VCaP (cell line): Measurements from ENCODE around the gene DENND2A.

ENCODE experiments used
- H3K27ac ChIP-seq: fragments of 450-650 bp; 2 replicates; pipeline ENCODE4 v1.5.1; 2017
- TF ChIP-seq, protein P1 (sequence below): fragments of 450-650 bp; conservative IDR thresholded peaks from 2 replicates; pipeline ENCODE4 v1.5.1; 2017; ENCODE audit warnings: mild to moderate bottlenecking, moderate library complexity

DENND2A gene

DNA sequence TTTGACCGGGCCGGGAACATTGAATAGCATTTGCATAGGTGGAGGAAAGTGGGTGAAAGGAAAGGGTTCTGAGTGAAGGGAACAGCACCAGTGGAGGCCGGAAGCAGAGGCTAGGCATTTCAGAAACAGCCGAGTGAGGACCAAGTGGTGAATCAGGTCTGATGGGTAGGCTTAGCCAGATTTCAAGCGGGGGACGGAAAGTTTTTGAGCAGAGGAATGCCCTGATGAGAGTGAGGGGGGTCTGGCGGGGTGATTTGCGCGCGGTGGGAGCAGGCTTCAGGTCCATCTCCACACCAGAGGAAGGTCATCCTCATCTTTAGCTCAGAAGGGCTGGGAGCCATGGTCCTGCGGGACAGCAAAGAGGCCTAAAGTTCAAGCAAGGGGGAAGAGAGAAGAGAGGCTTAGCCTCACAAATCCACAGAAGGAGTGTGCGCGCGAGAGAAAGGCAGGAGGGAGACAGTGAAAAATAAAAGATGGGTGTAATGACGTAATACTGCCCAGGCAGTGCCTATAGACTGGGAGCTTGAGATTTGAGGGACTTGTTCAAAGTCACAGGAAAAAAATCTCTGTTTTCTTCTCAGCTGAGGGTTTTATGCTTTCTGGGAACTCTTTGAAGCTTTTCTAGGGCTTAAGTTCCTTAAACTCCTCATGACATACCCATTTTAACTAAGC, 1.0 kb upstream of the DENND2A start:
- no peak overlapping the region for H3K27ac ChIP-seq
- TF ChIP-seq, protein P1, sequence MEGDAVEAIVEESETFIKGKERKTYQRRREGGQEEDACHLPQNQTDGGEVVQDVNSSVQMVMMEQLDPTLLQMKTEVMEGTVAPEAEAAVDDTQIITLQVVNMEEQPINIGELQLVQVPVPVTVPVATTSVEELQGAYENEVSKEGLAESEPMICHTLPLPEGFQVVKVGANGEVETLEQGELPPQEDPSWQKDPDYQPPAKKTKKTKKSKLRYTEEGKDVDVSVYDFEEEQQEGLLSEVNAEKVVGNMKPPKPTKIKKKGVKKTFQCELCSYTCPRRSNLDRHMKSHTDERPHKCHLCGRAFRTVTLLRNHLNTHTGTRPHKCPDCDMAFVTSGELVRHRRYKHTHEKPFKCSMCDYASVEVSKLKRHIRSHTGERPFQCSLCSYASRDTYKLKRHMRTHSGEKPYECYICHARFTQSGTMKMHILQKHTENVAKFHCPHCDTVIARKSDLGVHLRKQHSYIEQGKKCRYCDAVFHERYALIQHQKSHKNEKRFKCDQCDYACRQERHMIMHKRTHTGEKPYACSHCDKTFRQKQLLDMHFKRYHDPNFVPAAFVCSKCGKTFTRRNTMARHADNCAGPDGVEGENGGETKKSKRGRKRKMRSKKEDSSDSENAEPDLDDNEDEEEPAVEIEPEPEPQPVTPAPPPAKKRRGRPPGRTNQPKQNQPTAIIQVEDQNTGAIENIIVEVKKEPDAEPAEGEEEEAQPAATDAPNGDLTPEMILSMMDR, result no peak

DNA sequence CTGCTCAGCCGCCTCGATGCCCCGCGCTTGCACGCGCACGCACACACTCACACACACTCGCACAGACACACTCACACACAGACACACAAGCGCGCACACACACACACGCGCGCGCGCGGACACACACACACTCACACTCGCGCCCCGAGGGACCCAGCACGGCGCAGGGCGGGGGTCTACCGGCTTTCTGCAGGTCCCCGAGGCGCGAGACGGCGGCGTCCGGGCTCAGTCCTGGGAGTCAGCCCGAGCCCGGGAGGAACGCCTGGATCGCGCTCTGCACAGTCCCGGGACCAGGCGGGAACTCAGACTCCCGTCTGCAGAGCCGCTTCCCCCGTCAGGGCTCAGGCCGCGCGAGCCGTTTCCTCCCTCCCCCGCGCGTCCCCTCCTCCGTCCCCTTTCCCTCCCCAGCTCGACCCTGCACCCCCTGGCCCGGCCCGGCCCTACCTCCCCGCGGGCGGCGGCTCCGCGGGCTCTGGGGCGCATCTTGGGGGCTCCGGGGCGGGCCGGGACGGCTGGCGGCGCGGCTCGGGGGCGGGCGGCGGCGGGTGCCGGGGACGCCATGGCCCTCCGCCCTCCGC, 464 bp downstream of the DENND2A start:
- peak overlapping the region; percentile 53; the same call in 1 of the 2 replicates for H3K27ac ChIP-seq
- TF ChIP-seq, protein P1, result no peak

DNA sequence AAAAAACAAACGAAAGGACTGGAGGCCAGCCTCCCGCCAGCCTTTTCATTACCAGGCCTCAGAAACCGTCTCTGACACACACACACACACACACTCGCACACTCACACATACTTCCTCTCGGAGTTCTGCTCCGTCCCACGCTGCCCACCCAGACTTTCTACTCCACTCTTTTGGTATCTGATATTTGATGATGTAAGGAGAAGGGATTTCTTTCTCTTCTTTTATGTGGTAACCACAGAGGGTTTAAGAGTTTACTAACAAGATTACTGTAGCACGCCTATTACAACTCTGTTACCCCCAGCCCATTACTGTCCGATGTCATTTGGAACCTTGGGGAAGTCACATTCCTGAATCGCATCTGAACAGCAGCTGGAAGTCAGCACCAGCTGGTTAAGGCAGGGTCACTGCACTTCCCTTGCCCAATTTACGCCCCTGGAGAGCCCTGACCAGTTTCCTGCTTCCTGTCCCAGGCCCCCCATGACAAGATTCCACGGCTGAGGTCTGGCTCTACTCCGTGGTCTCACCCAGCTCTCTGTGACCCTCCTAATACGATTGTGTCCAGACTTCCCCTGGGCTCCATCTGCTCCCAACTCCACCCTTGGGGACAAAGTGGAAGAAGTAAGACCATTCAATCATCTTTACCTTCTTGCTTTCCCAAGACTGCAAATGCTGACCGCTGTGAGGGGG, 1.1 kb downstream of the DENND2A start:
- peak overlapping the region; percentile 53; the same call in 1 of the 2 replicates for H3K27ac ChIP-seq
- TF ChIP-seq, protein P1, result no peak

DNA sequence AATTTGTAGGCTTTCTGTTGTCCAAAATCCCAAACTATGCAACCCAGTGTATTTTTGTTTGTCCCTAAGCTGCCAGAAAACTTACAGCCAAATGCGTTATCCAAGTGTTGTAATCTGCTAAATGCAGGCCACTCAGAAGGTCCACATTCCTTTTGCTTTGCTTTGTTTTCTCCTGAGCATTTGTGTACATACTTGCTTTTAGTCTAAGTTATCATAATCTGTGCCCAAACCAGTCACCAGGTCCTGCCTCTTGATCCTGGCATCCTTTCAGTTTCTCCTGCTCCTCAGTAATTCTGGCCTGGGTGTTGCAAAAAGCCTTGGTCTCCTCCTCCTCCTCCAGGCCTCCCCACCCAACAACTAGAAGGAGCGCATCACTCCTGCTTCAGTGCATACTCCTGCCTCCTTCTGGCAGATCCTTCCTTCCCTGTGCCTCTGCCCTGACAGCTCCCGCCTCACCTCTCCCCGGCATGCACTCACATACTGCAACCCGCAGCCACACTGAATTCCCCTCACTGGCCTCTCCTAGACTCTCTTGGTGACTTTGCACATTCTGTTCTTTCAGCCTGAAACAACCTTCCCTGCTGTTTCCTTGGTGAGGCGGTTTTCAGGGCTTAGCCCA, 2.3 kb downstream of the DENND2A start:
- TF ChIP-seq, protein P1, result 0 out of 2 replicates have a peak, but pooled peaks have one; percentile 8
- H3K27ac ChIP-seq, result no peak overlapping the region

DNA sequence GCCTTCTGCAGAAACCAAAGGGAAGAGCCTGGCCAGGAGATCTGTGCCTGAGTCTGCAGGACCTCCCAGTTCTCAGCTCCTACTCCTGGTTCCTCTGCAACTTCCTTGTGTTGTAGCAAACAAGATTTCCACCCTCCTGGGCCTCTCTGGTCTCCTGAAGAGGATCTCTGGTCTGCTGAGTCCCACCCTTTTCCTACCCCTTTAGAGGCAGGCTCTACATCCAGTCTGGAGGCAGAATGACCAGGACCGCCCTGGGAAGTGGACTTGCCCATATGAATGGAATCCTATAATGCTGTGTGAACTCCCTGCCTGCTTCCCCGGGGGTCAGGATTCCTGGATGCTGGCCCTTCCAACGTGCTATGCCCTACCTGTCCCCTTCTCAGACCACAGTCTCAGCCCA, 3.2 kb downstream of the DENND2A start:
- no peak overlapping the region for H3K27ac ChIP-seq
- TF ChIP-seq, protein P1, result no peak

DNA sequence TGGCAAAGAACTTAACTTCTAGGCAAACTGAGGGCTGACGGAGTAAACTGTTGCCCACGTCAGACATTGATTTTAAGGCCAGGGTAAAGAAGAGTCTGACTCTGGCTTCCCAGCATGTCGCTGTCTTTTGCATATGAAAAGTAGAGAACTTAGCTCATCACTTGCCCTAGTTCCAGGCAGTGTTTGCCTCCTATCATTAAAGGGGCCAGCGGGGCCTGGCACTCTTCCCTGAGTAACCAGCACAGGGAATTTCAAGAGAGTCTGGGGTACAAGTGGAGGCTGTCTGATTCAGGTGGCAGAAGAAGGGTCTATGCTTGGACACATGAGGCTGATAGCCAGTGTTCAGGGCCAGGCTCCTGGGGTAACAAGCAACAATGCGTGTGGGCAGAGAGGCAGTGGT, 4.8 kb downstream of the DENND2A start:
- TF ChIP-seq, protein P1, result no peak
- no peak overlapping the region for H3K27ac ChIP-seq

DNA sequence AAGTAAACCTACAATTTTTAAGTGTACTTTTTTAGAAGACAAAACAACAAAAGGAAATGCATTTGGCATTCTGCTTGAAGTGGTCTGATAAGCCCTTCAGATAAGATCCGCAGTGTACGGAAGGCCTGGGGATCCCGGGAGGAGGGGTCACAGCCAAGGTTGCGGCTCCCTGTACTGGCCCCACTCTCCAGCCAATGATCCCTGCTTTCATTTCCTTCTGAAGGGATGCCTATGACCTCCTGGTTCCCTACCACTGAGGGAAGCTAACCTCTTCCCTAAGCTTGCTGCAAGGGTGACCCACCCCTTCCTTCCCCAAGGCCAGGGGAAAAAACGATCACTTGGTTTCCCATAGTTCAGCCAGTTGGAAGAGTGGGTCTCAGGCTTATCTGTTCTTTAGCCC, 5.3 kb downstream of the DENND2A start:
- TF ChIP-seq, protein P1, result no peak
- no peak overlapping the region for H3K27ac ChIP-seq
